Measurements from ENCODE around the gene TRIP13.

DNA sequence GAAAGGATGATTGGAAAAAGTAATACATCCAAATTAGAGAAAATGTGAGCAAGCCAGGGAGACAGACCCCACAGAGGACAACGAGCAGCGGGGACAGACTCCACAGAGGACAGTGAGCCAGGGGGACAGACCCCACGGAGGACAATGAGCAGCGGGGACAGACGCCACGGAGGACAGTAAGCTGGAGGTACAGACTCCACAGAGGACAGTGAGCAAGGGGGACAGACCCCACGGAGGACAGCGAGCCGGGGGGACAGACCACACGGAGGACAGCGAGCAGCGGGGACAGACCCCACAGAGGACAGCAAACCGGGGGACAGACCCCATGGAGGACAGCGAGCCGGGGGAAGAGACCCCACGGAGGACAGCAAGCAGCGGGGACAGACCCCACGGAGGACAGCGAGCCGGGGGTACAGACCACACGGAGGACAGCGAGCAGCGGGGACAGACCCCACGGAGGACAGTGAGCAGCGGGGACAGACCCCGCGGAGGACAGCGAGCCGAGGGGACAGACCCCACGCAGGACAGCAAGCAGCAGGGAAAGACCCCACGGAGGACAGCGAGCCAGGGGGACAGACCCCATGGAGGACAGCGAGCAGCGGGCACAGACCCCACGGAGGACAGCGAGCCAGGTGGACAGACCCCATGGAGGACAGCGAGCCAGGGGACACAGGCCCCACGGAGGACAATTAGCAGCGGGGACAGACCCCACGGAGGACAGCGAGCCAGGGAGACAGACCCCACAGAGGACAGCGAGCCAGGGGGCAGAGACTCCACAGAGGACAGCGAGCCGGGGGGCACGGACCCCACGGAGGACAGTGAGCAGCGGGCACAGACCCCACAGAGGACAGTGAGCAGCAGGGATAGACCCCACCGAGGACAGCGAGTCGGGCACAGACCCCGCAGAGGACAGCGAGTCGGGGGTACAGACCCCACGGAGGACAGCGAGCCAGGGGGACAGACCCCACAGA is 40.0 kb upstream of the TRIP13 start:
- TF ChIP-seq, protein P1, sequence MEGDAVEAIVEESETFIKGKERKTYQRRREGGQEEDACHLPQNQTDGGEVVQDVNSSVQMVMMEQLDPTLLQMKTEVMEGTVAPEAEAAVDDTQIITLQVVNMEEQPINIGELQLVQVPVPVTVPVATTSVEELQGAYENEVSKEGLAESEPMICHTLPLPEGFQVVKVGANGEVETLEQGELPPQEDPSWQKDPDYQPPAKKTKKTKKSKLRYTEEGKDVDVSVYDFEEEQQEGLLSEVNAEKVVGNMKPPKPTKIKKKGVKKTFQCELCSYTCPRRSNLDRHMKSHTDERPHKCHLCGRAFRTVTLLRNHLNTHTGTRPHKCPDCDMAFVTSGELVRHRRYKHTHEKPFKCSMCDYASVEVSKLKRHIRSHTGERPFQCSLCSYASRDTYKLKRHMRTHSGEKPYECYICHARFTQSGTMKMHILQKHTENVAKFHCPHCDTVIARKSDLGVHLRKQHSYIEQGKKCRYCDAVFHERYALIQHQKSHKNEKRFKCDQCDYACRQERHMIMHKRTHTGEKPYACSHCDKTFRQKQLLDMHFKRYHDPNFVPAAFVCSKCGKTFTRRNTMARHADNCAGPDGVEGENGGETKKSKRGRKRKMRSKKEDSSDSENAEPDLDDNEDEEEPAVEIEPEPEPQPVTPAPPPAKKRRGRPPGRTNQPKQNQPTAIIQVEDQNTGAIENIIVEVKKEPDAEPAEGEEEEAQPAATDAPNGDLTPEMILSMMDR (IDR thresholded peaks at IDR 0.05; ENCODE audit: poor library complexity), result no peak
- TF ChIP-seq EZH2 (IDR thresholded peaks at IDR 0.05; ENCODE audit: borderline replicate concordance), result no peak
